Choroid plexus epithelial cell (primary cell): Measurements from ENCODE around the gene ANAPC16.
A peak's percentile ranks its signal among the peaks of the same experiment; 100 is the strongest.

Experiments used
- DNase-seq: peaks from one replicate; pipeline ENCODE4 v3.0.0-alpha.2; 2010; ENCODE audit warnings: low read depth
- H3K4me3 ChIP-seq: 2 replicates; pipeline ENCODE4 v1.5.1; 2011; ENCODE audit warnings: low read depth, mild to moderate bottlenecking, control low read depth, low read length, moderate library complexity
- TF ChIP-seq, protein P1 (sequence below): conservative IDR thresholded peaks from 2 replicates; pipeline ENCODE4 v1.5.1; 2011; ENCODE audit warnings: low read depth, mild to moderate bottlenecking, control low read depth, inconsistent platforms, low read length, moderate library complexity

ANAPC16 gene

GRCh38 chr10:72252972-72253371 lies 37.2 kb downstream of the ANAPC16 start:
- TF ChIP-seq, protein P1, sequence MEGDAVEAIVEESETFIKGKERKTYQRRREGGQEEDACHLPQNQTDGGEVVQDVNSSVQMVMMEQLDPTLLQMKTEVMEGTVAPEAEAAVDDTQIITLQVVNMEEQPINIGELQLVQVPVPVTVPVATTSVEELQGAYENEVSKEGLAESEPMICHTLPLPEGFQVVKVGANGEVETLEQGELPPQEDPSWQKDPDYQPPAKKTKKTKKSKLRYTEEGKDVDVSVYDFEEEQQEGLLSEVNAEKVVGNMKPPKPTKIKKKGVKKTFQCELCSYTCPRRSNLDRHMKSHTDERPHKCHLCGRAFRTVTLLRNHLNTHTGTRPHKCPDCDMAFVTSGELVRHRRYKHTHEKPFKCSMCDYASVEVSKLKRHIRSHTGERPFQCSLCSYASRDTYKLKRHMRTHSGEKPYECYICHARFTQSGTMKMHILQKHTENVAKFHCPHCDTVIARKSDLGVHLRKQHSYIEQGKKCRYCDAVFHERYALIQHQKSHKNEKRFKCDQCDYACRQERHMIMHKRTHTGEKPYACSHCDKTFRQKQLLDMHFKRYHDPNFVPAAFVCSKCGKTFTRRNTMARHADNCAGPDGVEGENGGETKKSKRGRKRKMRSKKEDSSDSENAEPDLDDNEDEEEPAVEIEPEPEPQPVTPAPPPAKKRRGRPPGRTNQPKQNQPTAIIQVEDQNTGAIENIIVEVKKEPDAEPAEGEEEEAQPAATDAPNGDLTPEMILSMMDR, result no peak
- no peak for DNase-seq
- no peak overlapping the region for H3K4me3 ChIP-seq

DNA sequence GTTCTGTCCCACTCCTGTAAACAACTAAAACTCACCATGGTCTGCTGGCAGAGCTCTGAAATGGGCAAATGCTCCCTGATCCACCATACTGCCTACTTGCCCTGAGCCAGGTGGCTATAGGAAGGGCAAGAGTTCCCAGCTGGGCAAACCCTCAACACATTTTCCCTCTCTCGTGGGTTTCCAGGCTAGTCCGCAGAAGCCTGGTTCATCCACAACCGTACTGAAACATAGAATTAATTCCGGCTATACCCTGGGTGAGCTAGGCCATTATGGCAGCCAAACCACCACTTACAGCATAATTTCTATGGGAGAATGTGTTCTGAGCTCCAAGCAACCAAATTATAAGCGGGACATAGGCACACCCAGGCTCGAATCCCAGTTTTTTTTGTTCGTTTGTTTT lies 37.8 kb downstream of the ANAPC16 start:
- no peak for DNase-seq
- H3K4me3 ChIP-seq, result no peak overlapping the region
- TF ChIP-seq, protein P1, result no peak

GRCh38 chr10:72254813-72255568 lies 39.2 kb downstream of the ANAPC16 start:
- peak overlapping the region; percentile 24 for H3K4me3 ChIP-seq
- TF ChIP-seq, protein P1, result no peak
- peak; percentile 93 for DNase-seq

DNA sequence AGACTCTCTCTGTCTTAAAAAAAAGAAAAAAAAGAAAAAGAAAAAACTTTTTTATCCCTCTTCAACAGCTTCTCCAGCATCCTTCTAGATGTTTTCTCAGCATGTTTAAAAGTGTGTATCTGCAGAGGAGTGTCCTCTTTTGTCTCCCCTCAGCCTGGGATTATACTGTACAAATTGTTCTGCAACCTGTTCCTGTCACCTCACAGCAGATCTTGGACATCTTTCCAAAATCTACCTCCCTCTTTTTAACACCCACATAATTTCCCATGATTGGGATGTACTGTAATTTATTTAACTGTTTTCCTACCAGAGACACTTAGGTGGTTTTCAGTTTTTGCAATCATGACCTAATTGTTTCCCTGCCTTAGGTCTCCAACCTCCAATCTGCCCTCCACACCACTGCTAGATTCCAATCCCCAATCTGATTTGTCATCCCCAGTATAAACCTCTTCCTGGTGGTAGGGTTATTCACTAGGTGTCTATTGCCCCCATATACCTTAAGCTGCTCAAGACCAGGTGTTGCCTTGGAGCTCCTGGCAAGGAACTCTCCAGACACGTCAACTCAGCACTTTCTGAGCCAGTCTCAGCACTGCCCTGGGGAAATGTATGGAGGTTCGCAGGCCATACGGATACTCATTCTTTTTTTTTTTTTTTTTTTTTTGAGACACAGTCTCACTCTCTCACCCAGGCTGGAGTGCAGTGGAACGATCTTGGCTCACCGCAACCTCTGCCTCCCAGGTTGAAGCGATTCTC lies 40.3 kb downstream of the ANAPC16 start:
- H3K4me3 ChIP-seq, result no peak overlapping the region
- DNase-seq, result no peak
- TF ChIP-seq, protein P1, result no peak

- no peak overlapping the region for H3K4me3 ChIP-seq
- DNase-seq, result peak; percentile 79
- TF ChIP-seq, protein P1, result no peak
Observed at GRCh38 chr10:72257051-72257892, 41.5 kb downstream of the ANAPC16 start.

DNA sequence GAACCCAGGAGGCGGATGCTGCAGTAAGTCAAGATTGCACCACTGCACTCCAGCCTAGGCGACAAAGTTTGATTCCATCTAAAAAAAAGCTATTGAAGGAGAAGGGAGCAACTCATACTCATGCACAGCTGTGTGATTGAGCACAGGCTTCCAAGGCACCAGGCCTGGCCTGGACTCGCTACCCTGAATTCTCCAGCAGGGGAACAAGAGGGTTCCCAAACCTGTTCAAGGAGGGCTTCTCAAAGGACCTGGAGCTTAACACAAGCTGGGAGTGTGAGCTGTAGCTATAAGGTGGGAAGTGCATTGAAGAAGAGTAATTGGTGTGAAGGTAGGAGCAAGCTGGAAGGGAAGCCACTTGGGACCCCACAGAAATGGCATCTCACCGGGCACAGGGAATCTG lies 42.8 kb downstream of the ANAPC16 start:
- TF ChIP-seq, protein P1, result no peak
- DNase-seq, result no peak
- no peak overlapping the region for H3K4me3 ChIP-seq
